GM19035 (cell line): ENCODE results near the gene CSMD2.

ENCODE experiments used
- ATAC-seq: cut with Tn5 transposase; IDR thresholded peaks from one replicate; pipeline ENCODE4 v1.9.1; 2021; ENCODE audit not compliant: unreplicated experiment

CSMD2 gene

DNA sequence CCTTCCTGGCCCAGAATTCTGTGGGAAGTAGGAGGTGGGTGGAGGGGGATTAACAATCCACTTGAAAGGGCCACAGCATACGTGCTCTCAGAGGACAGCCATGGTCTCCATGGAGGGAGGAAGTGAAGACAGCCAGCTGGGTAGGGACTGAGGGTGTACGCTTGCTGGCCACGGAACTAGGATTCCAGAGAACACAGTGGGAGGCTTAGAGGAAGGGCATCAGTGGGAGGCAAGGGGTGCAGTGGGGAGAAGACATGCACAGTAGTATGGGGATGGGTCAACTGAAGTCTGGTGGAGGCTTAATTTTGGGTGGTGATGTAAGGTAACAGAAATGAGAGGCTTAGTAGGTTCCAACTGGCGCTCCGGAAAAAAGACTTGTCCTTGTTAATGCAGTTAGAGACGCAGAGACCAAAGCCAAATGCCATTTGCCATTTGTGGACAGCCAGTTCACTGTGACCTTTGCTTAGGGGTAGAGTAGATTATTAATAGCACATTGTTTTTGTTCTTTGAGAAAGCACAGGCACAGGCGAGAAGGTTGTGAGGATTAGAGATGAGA lies 589.6 kb downstream of the CSMD2 start:
- ATAC-seq: no peak

GRCh38 chr1:33573661-33574060 lies 591.4 kb downstream of the CSMD2 start:
- ATAC-seq: no peak

- no peak for ATAC-seq
Observed at GRCh38 chr1:33572387-33572786, 592.6 kb downstream of the CSMD2 start.

- no peak for ATAC-seq
Observed at GRCh38 chr1:33569331-33569730, 595.7 kb downstream of the CSMD2 start.

- ATAC-seq: no peak
Observed at GRCh38 chr1:33563699-33564098, 601.3 kb downstream of the CSMD2 start.

- ATAC-seq: no peak
Observed at GRCh38 chr1:33562563-33562962, 602.5 kb downstream of the CSMD2 start.

- no peak for ATAC-seq
Observed at GRCh38 chr1:33561576-33561975, 603.5 kb downstream of the CSMD2 start.

DNA sequence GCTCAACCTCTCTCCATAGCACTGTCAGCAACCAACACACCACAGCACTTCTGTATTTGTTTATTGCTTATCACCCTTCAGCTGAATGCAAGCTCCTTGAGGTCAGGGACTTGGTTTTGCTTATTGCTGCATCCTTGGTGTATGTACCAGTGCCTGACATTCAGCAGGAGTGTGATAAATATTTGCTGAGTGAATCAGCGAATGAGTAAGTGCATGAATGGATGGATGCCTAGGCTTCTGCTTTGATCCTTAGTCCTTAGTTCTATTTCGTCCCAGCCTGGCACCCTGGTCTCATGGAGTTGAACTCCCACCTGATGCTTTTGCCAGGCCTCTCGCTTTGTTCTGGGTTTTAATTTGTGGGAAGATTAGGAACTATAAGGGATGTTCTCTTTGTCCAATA lies 604.4 kb downstream of the CSMD2 start:
- no peak for ATAC-seq

- no peak for ATAC-seq
Observed at GRCh38 chr1:33548721-33549120, 616.3 kb downstream of the CSMD2 start.

- ATAC-seq: no peak
Observed at GRCh38 chr1:33548319-33548718, 616.7 kb downstream of the CSMD2 start.

GRCh38 chr1:33547576-33547975 lies 617.5 kb downstream of the CSMD2 start:
- no peak for ATAC-seq

DNA sequence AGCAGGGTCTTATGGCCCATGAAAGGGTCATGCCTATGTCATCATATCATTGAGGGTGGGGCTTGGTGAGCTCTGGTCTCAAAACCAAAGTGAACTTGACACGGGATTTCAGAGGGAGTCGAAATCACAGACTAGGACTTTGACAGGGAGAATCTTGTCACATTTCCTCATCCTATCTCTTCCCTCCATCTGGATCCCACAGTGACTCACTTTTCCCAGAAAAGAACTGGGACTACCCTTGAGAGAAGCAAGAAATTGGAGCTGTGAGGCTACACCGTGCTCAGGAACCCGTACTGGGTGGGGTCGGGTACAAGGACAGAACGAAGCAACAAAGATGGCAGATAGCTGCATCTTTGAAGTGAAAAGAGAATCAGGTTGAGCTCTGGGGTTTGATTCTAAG lies 623.1 kb downstream of the CSMD2 start:
- no peak for ATAC-seq

DNA sequence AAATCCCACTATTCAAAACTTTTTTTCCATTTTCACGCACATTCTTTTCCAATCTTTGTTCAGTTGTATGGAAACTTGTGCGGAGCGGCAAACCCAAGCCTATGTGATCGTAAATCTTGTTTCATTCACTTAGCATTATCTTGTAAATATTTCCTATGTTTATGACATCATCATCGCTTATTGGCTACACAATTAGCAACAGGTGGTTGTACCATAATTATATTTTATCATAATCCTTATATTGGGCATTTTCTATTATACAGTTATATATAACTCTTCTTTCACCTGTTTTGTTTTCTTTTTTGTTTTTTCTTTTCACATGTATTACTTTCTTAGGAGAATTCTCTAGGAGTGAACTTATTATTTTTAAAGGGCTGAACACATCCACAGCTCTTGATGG lies 627.1 kb downstream of the CSMD2 start:
- ATAC-seq: no peak

GRCh38 chr1:33535334-33535733 lies 629.7 kb downstream of the CSMD2 start:
- ATAC-seq: no peak

DNA sequence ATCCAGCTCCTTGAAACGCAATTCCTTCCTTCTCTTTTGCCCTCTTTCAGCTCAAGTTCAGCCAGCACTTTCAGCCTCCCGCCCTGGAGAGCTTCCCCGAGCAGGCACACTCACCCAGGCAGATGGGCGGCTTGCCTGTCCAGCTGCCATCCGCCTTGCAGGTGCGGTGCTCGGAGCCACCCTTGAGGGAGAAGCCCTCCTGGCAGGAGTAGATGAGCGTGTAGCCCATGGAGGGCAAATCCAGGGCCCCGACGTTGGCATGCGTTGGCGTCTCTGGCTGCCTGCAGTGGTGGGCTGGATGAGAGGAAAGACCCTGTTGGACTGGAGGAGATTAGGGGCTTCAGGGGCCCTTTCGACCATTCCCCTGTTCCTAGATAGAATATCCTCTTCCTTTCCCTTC lies 632.1 kb downstream of the CSMD2 start:
- ATAC-seq: no peak

DNA sequence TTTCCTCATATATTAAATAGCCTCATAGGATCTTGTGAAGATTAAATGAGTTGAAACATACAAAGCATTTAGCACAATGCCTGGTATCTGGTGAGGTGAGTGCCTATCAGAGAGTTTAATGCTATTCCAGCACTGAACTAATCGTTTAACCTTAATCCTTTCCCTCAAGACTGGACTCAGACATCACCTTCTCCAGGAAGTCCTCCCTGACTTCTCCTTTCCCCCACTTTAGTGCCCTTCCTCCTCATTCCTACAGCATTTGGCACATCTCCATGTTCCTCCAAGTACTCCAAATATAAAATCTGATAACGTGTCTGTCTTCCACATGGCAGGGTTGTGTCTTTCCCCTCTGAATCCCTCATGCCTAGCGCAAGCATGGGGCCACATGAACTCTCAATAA lies 632.8 kb downstream of the CSMD2 start:
- no peak for ATAC-seq

GRCh38 chr1:33529957-33530356 lies 635.1 kb downstream of the CSMD2 start:
- no peak for ATAC-seq

DNA sequence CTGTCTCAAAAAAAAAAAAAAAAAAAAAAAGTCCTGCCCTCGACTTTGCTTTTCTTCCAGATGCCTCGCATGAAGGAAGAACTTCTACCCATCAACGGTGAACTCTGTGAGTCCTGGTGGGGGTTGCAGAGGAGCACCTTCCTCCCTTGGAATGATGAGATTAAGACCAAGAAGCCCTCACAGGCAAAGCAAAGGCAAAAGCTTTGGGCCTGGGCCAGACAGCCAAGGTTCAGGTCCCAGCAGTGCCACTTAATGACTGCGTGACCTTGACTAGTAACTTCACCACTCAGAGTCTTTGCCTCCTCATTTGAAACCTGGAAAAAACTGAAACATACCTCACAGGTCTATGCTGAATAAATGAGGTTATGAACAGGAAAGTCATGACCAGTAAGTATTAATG lies 637.1 kb downstream of the CSMD2 start:
- no peak for ATAC-seq

DNA sequence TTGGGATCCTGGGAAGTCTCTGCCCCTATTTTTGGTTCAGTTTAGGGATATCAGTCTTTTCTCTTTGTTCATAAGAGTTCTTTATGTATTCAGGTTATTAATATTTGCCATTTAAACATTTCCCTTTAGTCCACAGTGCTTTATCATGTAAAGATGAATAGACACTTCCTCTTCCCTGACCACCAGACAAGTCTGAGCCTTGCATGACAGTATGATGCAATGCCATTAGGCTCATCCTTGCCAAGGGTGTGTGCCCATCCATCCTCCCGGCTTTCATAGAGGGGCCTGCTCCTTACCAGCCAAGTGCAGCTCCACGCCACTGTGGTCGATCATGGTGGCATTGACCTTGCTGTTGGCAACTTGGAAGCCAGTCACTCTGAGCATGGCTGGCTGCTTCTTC lies 640.4 kb downstream of the CSMD2 start:
- no peak for ATAC-seq

GRCh38 chr1:33519240-33519884 lies 645.7 kb downstream of the CSMD2 start:
- no peak for ATAC-seq

DNA sequence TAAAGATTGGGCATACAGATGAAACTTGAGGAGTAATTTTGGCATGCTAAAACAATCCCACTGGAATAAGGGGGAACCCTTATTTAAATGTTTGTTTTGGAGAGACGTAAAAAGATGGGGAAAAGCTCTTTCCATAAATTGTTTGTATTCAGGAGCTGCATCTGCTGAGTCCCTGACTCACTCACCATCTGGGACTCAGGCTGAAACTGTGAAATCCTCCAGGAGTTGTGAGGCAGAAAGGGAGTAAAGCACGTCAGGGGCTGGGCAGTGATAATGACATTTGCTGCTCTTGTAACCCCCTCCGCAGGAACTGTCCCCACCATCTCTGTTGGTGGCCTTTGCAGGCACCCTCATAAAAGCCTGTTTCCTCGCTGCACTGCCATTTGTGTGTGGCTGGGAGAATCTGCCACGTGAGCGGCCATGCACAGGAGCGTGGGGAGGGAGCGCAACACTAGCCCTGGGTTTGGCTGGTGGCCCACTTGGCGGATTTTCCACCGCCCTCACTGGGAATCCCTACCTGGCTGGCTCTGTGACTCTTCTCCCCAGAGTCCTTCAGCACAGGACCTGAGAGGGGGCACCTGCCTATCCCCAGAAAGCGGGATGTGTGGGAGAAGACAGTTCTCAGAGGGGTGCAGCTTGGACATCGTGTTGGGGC lies 647.3 kb downstream of the CSMD2 start:
- no peak for ATAC-seq

GRCh38 chr1:33516891-33517567 lies 648.0 kb downstream of the CSMD2 start:
- no peak for ATAC-seq
